Osteocyte (in vitro differentiated cells): ENCODE results near the gene APOL4. TPM values are rescaled to one million over a fixed set of nuclear protein-coding genes. Genes with fewer than 3 reads are reported as not detected.

Experiments used
- DNase-seq: peaks from one replicate; pipeline ENCODE4 v3.0.0; 2021; ENCODE audit warnings: mixed read lengths; ENCODE audit not compliant: unreplicated experiment; ENCODE audit errors: extremely low spot score
- H3K27ac Mint-ChIP-seq: one replicate; pipeline ENCODE4 v1.8.0; 2021; ENCODE audit warnings: mild to moderate bottlenecking, mixed read lengths; ENCODE audit not compliant: unreplicated experiment
- H3K27me3 Mint-ChIP-seq: one replicate; pipeline ENCODE4 v1.8.0; 2021; ENCODE audit warnings: mixed read lengths; ENCODE audit not compliant: unreplicated experiment
- H3K36me3 Mint-ChIP-seq: one replicate; pipeline ENCODE4 v1.8.0; 2021; ENCODE audit warnings: mixed read lengths; ENCODE audit not compliant: unreplicated experiment
- H3K4me1 Mint-ChIP-seq: one replicate; pipeline ENCODE4 v1.8.0; 2021; ENCODE audit warnings: mixed read lengths; ENCODE audit not compliant: unreplicated experiment
- H3K4me3 Mint-ChIP-seq: one replicate; pipeline ENCODE4 v1.8.0; 2021; ENCODE audit warnings: mild to moderate bottlenecking, moderate library complexity, mixed read lengths; ENCODE audit not compliant: unreplicated experiment
- H3K9me3 Mint-ChIP-seq: one replicate; pipeline ENCODE4 v1.8.0; 2021; ENCODE audit warnings: mixed read lengths; ENCODE audit not compliant: unreplicated experiment
- total RNA-seq: library from RNA; stranded (reverse); gene quantifications from 2 replicates; pipeline ENCODE4 v1.2.1, GENCODE V29; 2021
- TF ChIP-seq, protein P1 (sequence below): fragments of 200-600 bp; sonication (generic); IDR thresholded peaks from 2 replicates; pipeline ENCODE4 v1.5.0; 2021; ENCODE audit warnings: antibody characterized with exemption, mild to moderate bottlenecking, moderate library complexity

APOL4 gene
- total RNA-seq, 1 donor from 2014 or later = not detected

DNA sequence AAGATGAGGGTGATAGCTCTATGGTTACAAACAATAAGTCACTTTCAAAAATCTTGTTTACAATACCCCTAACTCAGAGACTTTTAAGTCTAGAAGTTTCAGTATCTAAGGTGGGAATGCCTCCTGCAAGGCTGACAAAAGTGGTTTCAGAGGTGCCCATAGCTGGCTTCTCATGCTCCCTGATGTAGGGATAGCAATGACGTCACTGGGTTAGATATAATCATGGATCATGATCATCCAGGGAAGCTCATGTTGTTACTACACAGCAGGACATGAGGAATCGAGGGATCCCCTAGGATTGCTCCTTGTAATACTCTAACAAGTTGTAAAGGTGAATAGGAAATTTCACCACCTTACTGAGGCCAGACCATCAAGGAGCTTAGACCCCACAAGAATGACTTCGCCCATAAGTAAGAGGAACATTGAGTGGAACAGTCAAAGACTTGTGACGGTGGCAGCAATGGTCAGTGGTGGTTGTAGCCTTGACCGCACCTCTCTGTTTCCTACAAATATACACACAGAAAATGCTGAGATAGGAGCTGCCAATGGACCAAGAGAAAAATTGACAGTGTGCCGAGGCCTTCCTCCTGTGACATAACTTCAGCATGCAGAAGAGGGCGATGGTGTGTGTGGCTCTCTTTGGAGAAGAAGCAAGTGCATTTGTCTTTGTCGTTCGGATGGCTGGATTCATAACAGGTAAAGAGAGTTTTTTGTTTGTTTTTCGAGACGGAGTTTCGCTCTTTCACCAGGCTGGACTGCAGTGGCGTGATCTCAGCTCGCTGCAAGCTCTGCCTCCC lies 15.6 kb downstream of the APOL4 start:
- H3K27me3 Mint-ChIP-seq = peaks cover 31% of the 10 kb centered on the region
- no peaks in the 10 kb centered on the region for H3K9me3 Mint-ChIP-seq
- TF ChIP-seq, protein P1, sequence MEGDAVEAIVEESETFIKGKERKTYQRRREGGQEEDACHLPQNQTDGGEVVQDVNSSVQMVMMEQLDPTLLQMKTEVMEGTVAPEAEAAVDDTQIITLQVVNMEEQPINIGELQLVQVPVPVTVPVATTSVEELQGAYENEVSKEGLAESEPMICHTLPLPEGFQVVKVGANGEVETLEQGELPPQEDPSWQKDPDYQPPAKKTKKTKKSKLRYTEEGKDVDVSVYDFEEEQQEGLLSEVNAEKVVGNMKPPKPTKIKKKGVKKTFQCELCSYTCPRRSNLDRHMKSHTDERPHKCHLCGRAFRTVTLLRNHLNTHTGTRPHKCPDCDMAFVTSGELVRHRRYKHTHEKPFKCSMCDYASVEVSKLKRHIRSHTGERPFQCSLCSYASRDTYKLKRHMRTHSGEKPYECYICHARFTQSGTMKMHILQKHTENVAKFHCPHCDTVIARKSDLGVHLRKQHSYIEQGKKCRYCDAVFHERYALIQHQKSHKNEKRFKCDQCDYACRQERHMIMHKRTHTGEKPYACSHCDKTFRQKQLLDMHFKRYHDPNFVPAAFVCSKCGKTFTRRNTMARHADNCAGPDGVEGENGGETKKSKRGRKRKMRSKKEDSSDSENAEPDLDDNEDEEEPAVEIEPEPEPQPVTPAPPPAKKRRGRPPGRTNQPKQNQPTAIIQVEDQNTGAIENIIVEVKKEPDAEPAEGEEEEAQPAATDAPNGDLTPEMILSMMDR = no peak
- no peaks in the 10 kb centered on the region for H3K36me3 Mint-ChIP-seq
- no peaks in the 10 kb centered on the region for H3K4me1 Mint-ChIP-seq
- DNase-seq = no peak
- no peak overlapping the region for H3K27ac Mint-ChIP-seq
- H3K4me3 Mint-ChIP-seq = no peak overlapping the region

- Mint-ChIP-seq H3K4me3 (no peak overlapping the region), H3K27me3 (peaks cover 21% of the 10 kb centered on the region), H3K9me3 (no peaks in the 10 kb centered on the region), H3K4me1 (no peaks in the 10 kb centered on the region), H3K36me3 (no peaks in the 10 kb centered on the region), H3K27ac (no peak overlapping the region)
- TF ChIP-seq, protein P1 = no peak
- DNase-seq = no peak
Measured at GRCh38 chr22:36184433-36185025, 17.1 kb downstream of the APOL4 start.

GRCh38 chr22:36183446-36183845 lies 18.2 kb downstream of the APOL4 start:
- Mint-ChIP-seq H3K9me3 (no peaks in the 10 kb centered on the region), H3K27me3 (peaks cover 19% of the 10 kb centered on the region), H3K36me3 (no peaks in the 10 kb centered on the region), H3K27ac (no peak overlapping the region), H3K4me1 (no peaks in the 10 kb centered on the region), H3K4me3 (no peak overlapping the region)
- TF ChIP-seq, protein P1 = no peak
- DNase-seq = no peak

GRCh38 chr22:36182857-36183256 lies 18.8 kb downstream of the APOL4 start:
- Mint-ChIP-seq H3K27ac (no peak overlapping the region), H3K27me3 (peaks cover 19% of the 10 kb centered on the region), H3K36me3 (no peaks in the 10 kb centered on the region), H3K9me3 (no peaks in the 10 kb centered on the region), H3K4me1 (no peaks in the 10 kb centered on the region), H3K4me3 (no peak overlapping the region)
- TF ChIP-seq, protein P1 = no peak
- no peak for DNase-seq

DNA sequence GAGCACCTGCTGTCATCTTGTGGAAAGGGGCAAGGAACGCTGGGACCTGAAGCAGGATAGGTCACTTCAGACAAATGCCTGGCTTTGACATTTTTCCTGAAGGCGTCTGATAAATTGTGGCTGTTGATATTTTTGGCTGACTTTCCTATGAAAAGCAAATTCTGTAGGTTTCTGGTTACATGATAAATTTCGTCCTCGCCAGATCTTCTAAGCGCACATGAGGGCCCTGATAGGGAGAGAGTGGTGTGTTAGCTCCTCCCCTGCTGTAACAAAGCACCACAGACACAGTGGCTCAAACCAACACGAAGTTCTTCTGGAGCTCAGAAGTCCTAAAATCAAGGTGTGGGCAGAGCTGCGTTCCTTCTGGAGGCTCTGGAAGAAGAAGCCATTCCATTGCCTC lies 19.6 kb downstream of the APOL4 start:
- H3K4me3 Mint-ChIP-seq = no peak overlapping the region
- peaks cover 19% of the 10 kb centered on the region for H3K27me3 Mint-ChIP-seq
- no peaks in the 10 kb centered on the region for H3K4me1 Mint-ChIP-seq
- no peak for DNase-seq
- no peaks in the 10 kb centered on the region for H3K36me3 Mint-ChIP-seq
- no peaks in the 10 kb centered on the region for H3K9me3 Mint-ChIP-seq
- TF ChIP-seq, protein P1 = no peak
- no peak overlapping the region for H3K27ac Mint-ChIP-seq
